VCaP (cell line): ENCODE data around the gene LIMS1.

Experiments used
- H3K27ac ChIP-seq: fragments of 450-650 bp; 2 replicates; pipeline ENCODE4 v1.5.1; 2017
- TF ChIP-seq, protein P1 (sequence below): fragments of 450-650 bp; conservative IDR thresholded peaks from 2 replicates; pipeline ENCODE4 v1.5.1; 2017; ENCODE audit warnings: mild to moderate bottlenecking, moderate library complexity

LIMS1 gene

DNA sequence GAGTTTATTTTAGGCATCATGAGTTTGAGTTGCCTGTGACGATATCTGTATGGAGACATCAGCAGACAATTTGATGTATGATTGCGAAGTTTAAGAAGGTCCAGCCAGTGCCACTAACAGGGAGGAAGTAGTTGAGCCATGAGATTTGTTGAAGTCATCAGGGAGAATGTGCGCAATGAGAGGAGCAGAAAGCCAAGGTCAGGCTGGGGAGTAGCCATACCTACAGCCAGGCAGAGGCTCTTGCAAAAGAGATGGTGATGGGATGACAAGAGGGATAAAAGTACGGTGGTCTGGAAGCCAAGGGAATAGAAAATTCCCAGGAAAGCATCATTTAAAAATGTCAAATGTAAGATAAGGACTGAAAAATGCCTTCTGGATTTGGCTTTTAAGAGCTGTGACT is 51.2 kb downstream of the LIMS1 start:
- TF ChIP-seq, protein P1, sequence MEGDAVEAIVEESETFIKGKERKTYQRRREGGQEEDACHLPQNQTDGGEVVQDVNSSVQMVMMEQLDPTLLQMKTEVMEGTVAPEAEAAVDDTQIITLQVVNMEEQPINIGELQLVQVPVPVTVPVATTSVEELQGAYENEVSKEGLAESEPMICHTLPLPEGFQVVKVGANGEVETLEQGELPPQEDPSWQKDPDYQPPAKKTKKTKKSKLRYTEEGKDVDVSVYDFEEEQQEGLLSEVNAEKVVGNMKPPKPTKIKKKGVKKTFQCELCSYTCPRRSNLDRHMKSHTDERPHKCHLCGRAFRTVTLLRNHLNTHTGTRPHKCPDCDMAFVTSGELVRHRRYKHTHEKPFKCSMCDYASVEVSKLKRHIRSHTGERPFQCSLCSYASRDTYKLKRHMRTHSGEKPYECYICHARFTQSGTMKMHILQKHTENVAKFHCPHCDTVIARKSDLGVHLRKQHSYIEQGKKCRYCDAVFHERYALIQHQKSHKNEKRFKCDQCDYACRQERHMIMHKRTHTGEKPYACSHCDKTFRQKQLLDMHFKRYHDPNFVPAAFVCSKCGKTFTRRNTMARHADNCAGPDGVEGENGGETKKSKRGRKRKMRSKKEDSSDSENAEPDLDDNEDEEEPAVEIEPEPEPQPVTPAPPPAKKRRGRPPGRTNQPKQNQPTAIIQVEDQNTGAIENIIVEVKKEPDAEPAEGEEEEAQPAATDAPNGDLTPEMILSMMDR, result no peak
- no peak overlapping the region for H3K27ac ChIP-seq

DNA sequence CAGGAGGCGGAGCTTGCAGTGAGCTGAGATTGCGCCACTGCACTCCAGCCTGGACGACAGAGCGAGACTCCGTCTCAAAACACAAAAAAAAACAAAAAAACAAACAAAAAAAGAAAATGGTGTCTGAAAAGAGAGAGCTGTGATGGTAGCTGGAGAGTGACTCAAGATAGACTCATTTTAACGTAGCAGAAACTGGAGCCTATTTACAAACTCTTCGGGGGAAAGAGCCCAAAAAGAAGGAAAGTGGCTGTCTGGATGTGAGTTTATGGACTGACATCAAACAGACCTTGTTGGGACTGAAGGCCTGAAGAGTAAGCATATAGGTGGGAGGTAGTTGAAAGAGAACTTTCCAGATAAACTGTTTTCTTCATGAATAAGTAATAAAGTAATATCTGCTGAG is 51.8 kb downstream of the LIMS1 start:
- no peak overlapping the region for H3K27ac ChIP-seq
- TF ChIP-seq, protein P1, result no peak

DNA sequence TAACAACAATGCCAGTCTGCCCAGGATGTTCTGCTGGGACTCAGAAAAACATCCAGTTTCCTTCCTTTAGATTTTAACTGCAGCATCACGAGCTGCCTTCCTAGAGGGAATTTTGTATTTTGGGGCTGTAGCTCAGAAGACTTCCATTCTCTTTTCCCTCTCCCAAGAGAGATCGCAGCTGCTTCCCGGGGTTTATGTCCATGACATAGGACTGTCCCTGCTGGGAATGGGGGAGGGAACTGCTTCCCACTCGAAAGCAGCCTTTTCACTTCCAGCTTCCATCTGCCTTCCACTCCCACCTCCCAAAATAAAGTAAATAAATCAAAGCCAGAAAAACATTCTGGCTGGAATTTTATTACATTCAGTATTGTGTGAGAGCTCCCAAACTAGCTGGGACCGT is 52.4 kb downstream of the LIMS1 start:
- no peak overlapping the region for H3K27ac ChIP-seq
- TF ChIP-seq, protein P1, result no peak

GRCh38 chr2:108587621-108588020 is 53.4 kb downstream of the LIMS1 start:
- TF ChIP-seq, protein P1, result no peak
- H3K27ac ChIP-seq, result no peak overlapping the region

- TF ChIP-seq, protein P1, result no peak
- no peak overlapping the region for H3K27ac ChIP-seq
Measured at GRCh38 chr2:108588070-108588668, 53.9 kb downstream of the LIMS1 start.

GRCh38 chr2:108589372-108589771 is 55.1 kb downstream of the LIMS1 start:
- TF ChIP-seq, protein P1, result no peak

DNA sequence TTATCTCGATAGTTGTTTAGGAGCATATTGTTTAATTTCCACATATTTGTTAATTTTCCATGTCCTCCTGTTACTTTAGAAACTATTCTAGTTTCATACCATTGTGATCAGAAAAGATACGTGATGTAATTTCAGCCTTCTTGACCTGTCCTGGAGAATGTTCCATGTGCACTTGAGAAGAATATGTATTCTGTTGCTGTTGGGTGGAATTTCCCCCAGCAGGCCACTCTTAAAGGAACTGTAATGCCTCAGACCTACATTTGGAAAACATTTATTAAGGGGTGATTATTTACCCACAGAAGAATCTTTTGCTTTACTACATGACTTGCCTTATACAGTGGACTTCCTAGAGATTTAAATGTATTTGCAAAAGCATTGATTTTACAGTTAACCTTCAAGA is 55.5 kb downstream of the LIMS1 start:
- no peak overlapping the region for H3K27ac ChIP-seq
- TF ChIP-seq, protein P1, result no peak

More at GRCh38 chr2:108589372-108589771, 55.1 kb downstream of the LIMS1 start:
- H3K27ac ChIP-seq, result no peak overlapping the region
